Lower leg skin (tissue), 4 donors: ENCODE measurements around the gene FARS2. TPM values are rescaled to one million over a fixed set of nuclear protein-coding genes. Genes with fewer than 3 reads are reported as not detected.

Source experiments
- DNase-seq, 2 donors: peaks; one replicate each; pipeline ENCODE4 v3.0.0-alpha.2; 2019; ENCODE audit warnings: low spot score in 2 of 2
- H3K4me3 ChIP-seq: fragments of 200-600 bp; sonication (generic); 2 replicates; pipeline ENCODE4 v1.5.1; 2017; ENCODE audit warnings: mild to moderate bottlenecking, low read depth; ENCODE audit not compliant: poor library complexity, severe bottlenecking
- POLR2A ChIP-seq, 2 donors: fragments of 450-650 bp; IDR thresholded peaks; one replicate each; pipeline ENCODE4 v1.6.1; 2016 to 2017; ENCODE audit warnings: antibody characterized with exemption in 2 of 2, mild to moderate bottlenecking in 1 of 2, moderate library complexity in 1 of 2
- WGBS, 2 donors: methylation state at CpG; one replicate each; pipeline ENCODE4 v1.1.5; 2018; 5-methylcytosine and 5-hydroxymethylcytosine counted together
- intact Hi-C: fragments of 100-400 bp; cut with DNase I; formaldehyde crosslinking; loops from one replicate; pipeline ENCODE4 v1.15.0; 2023; ENCODE audit warnings: low total_unique reads
- total RNA-seq, 4 donors: library from RNA; depleted of rRNA; stranded (reverse); fragments of >200 nt; gene quantifications; one replicate each; pipeline ENCODE4 v1.1.0, GENCODE V29; 2016
- TF ChIP-seq, protein P1 (sequence below), 3 donors: fragments of 450-650 bp; IDR thresholded peaks; one replicate each; pipeline ENCODE4 v1.5.1; 2016; ENCODE audit warnings: antibody characterized with exemption in 3 of 3, mild to moderate bottlenecking in 3 of 3, moderate library complexity in 2 of 3

Gene FARS2
- total RNA-seq, 4 donors from 2014 or later = 7.0 to 14.7 (median 11.1) TPM

DNA sequence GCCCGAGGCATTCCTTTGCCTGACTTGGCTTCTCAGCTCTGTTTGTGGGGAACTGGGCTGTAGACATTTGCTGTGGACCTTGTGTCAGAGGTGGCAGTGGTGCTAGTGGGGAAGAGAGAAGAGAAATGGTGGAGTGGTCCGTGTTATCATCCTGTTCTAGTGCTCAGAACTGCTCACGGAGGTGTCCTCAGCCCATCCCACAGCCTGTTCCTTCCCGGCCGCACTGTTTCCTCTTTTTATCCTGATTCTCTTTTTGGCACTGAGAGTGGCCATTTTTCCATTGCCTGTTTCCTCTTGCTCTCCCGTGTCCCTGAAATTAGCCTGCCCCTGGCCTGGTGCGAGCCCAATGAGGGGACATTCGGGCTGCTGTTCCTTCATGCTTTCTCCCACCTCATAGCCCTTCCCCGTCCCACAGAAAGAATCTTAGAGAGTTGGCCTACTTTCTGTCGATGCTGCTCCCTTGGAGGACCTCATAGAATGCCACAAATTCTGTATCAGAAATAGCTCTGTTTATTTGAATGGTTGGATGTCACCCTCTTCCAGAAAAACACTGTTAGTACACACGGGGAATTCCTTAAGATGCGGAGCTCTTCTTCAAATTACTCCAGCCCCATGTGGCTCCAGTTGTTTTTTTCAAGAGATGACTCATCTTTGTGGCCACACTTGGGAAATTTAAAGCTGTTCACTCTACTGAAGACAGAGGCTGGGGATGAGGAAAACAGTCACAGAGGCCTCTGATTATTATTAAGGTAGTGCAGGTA, 26.1 kb downstream of the FARS2 start:
- 69 to 73% methylated on average over 12 of the region's 12 CpGs for WGBS, 2 donors
- no peak overlapping the region for H3K4me3 ChIP-seq
- DNase-seq = no peak
- intact Hi-C loops = no loop called here
- TF ChIP-seq, protein P1, sequence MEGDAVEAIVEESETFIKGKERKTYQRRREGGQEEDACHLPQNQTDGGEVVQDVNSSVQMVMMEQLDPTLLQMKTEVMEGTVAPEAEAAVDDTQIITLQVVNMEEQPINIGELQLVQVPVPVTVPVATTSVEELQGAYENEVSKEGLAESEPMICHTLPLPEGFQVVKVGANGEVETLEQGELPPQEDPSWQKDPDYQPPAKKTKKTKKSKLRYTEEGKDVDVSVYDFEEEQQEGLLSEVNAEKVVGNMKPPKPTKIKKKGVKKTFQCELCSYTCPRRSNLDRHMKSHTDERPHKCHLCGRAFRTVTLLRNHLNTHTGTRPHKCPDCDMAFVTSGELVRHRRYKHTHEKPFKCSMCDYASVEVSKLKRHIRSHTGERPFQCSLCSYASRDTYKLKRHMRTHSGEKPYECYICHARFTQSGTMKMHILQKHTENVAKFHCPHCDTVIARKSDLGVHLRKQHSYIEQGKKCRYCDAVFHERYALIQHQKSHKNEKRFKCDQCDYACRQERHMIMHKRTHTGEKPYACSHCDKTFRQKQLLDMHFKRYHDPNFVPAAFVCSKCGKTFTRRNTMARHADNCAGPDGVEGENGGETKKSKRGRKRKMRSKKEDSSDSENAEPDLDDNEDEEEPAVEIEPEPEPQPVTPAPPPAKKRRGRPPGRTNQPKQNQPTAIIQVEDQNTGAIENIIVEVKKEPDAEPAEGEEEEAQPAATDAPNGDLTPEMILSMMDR (IDR thresholded peaks at IDR 0.05) = no peak
- TF ChIP-seq POLR2A (IDR thresholded peaks at IDR 0.05) = no peak

DNA sequence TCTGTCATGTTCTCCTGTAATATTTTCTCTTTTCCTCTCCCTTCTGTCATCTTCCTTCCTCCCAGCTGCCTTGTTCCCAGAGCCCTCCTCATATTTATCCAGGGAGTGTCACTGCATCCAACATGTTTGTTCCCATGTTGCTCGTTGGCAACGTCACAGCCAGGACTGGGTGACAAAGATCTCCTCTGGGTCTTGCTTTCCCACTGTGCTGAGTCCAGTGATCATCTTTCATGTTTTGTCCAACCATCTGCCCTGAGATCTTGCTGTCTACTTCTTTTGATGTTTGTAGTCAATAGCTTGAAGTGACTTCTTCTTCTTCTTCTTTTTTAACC, 26.6 kb downstream of the FARS2 start:
- no peak overlapping the region for H3K4me3 ChIP-seq
- intact Hi-C loops = no loop called here
- TF ChIP-seq POLR2A (IDR thresholded peaks at IDR 0.05) = no peak
- TF ChIP-seq, protein P1 (IDR thresholded peaks at IDR 0.05) = no peak
- WGBS, 2 donors = 55 to 60% methylated on average over 2 of the region's 2 CpGs
- DNase-seq = no peak

DNA sequence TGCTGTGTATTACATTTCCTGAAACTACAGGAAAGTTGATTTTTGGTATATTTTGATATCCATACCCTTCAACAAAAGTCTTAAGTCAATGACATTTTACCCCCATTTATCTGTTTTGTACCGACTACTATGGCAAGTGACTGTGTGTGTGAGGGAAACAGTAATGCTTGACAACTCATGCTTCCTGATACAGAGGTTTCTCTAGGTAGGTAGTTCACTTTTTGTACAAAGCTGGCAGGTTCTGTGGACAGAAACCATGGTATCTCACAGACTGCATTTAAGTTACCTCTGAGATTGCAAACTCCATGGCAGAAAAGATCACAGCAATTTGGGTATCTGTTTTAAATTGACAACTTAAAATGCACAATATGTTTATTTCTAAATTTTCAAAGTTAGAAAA, 28.8 kb downstream of the FARS2 start:
- TF ChIP-seq, protein P1 (IDR thresholded peaks at IDR 0.05) = no peak
- no peak for TF ChIP-seq POLR2A (IDR thresholded peaks at IDR 0.05)
- intact Hi-C loops = no loop called here

DNA sequence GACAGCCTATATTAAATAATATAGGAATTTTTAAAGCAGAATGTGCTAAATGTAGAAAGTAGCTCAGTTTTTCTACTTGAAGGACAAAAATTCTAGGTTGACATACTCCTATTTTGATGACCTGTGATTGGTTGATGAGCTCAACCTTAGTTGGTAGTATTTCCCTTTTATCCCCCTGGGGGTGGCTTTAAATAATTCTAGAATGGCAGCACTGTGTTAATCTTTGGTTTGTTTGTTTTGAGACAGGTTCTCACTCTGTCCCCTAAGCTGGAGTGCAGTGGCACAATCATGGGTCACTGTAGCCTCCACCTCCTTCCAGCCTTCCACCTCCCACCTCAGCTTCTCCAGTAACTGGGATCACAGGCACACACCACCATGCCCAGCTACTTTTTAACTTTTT, 29.2 kb downstream of the FARS2 start:
- no peak for DNase-seq
- no peak for TF ChIP-seq POLR2A (IDR thresholded peaks at IDR 0.05)
- TF ChIP-seq, protein P1 (IDR thresholded peaks at IDR 0.05) = no peak
- intact Hi-C loops = no loop called here
- no peak overlapping the region for H3K4me3 ChIP-seq

More for the DNA sequence above, 28.8 kb downstream of the FARS2 start:
- DNase-seq = no peak
- H3K4me3 ChIP-seq = no peak overlapping the region
- WGBS, 2 donors = 90 to 94% methylated on average over 1 of the region's 1 CpG

DNA sequence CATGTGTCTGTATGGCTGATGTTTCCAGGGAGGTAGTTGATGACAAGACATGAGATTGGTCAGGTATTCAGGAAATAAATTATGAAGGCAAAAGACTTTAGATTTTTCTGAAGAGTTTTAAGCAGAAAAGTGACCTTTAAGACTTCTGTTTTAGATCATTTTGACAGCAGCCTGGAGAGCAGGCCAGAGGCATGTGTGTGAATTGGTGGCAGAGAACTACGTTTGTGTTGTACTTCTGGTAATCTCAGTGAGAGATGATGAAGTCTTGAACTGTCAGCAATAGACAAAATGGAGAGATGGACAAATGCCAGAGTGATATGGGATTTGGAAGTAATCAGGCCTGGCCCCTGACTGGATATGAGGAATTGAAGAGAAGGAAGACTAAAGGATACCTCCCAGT, 30.8 kb downstream of the FARS2 start:
- TF ChIP-seq, protein P1 (IDR thresholded peaks at IDR 0.05) = no peak
- no peak for TF ChIP-seq POLR2A (IDR thresholded peaks at IDR 0.05)
- no peak overlapping the region for H3K4me3 ChIP-seq
- 84 to 90% methylated on average over 1 of the region's 1 CpG for WGBS, 2 donors
- intact Hi-C loops = no loop called here
- DNase-seq = no peak

DNA sequence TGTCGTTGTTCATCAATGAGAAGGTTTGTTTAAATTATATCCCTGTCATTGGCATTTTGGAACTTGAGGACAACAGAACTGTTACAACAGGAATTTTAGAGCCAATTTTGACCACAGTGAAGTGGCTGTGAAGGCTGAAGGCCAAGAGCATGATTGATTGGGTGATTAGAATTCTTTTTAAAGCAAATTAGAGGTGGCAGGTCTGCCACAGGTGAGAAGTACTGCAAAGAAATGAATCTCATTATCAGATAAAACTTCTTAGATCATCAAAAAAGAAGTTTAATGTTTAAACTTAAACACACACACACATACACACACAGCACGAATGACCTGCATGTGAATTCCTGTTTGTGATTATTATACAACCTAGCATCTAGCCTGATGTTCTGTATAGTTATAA, 32.4 kb downstream of the FARS2 start:
- intact Hi-C loops = no loop called here
- no peak overlapping the region for H3K4me3 ChIP-seq
- DNase-seq = no peak
- TF ChIP-seq, protein P1 (IDR thresholded peaks at IDR 0.05) = no peak
- 82 to 86% methylated on average over 2 of the region's 2 CpGs for WGBS, 2 donors
